Body of pancreas (tissue), 4 donors: ENCODE data around the gene DSCAM. TPM values are rescaled to one million over a fixed set of nuclear protein-coding genes. Genes with fewer than 3 reads are reported as not detected.

Source experiments
- ATAC-seq: fragments of 150-250 bp; one replicate; pipeline ENCODE4 v1.9.1; 2016
- DNase-seq, 4 donors: peaks; one replicate each; pipeline ENCODE4 v3.0.0-alpha.2; 2019
- H3K27ac ChIP-seq, 4 donors: fragments of 200-600 bp; sonication (generic); 1 replicate in 3 of 4; 2 replicates in 1 of 4; pipeline versions ENCODE4 v1.5.1 to v1.6.1; 2016 to 2019; ENCODE audit warnings: mild to moderate bottlenecking in 1 of 4, mixed read lengths in 1 of 4, moderate library complexity in 1 of 4
- H3K27me3 ChIP-seq, 2 donors: fragments of 200-600 bp; sonication (generic); one replicate each; pipeline ENCODE4 v1.6.0; 2016; ENCODE audit warnings: mild to moderate bottlenecking in 1 of 2
- H3K36me3 ChIP-seq, 2 donors: fragments of 200-600 bp; sonication (generic); replicated peaks in 1 of 2; 2 replicates each; pipeline ENCODE4 v1.5.1; 2016; ENCODE audit warnings: low read depth in 2 of 2; ENCODE audit not compliant: insufficient read depth in 1 of 2
- H3K4me1 ChIP-seq: fragments of 200-600 bp; sonication (generic); one replicate; pipeline ENCODE4 v1.6.0; 2016
- H3K4me3 ChIP-seq, 2 donors: fragments of 200-600 bp; sonication (generic); 1 replicate in 1 of 2; 2 replicates in 1 of 2; pipeline ENCODE4 v1.5.1; 2016 to 2019
- H3K9me3 ChIP-seq, 3 donors: fragments of 200-600 bp; sonication (generic); 1 replicate in 2 of 3; 2 replicates in 1 of 3; pipeline ENCODE4 v1.5.1; 2016
- CTCF ChIP-seq, 7 experiments: fragments of 450-650 bp in 4 of 7; fragments of 200-600 bp in 3 of 7; sonication (generic) in 3 of 7; IDR thresholded peaks; one replicate each; pipeline ENCODE4 v1.5.1; 2016 to 2019; ENCODE audit warnings: antibody characterized with exemption in 7 of 7
- POLR2A ChIP-seq, 3 donors: fragments of 450-650 bp; IDR thresholded peaks; one replicate each; pipeline ENCODE4 v1.6.1; 2016; ENCODE audit warnings: antibody characterized with exemption in 3 of 3, mild to moderate bottlenecking in 2 of 3
- WGBS, 2 donors: methylation state at CpG; one replicate each; pipeline ENCODE4 v1.1.5; 2017; 5-methylcytosine and 5-hydroxymethylcytosine counted together
- intact Hi-C: fragments of 100-400 bp; cut with DNase I; formaldehyde crosslinking; loops from one replicate; pipeline ENCODE4 v1.15.1; 2023
- total RNA-seq, 2 donors: library from RNA; depleted of rRNA; stranded (reverse); fragments of >200 nt; gene quantifications; one replicate each; pipeline ENCODE4 v1.1.0, GENCODE V29; 2016

DSCAM gene
- total RNA-seq, 2 donors from 2014 or later: 0.26 TPM; not detected in 1

GRCh38 chr21:40140675-40141074 lies 706.3 kb downstream of the DSCAM start:
- Histone ChIP-seq H3K27me3 (no peaks in the 10 kb centered on the region), H3K4me1 (no peaks in the 10 kb centered on the region), H3K9me3 (no peaks in the 10 kb centered on the region), H3K36me3 (no peaks in the 10 kb centered on the region), H3K4me3 (no peak overlapping the region), H3K27ac (no peak overlapping the region)
- DNase-seq (no peak), ATAC-seq (no peak)
- intact Hi-C loops: loop anchor here (5.0 kb wide), 1 partner anchor 247 kb away; no protein-coding TSS in a partner anchor
- TF ChIP-seq POLR2A (IDR thresholded peaks at IDR 0.05): no peak
- TF ChIP-seq CTCF (IDR thresholded peaks at IDR 0.05): no peak
- 64 to 71% methylated on average over 2 to 3 of the region's 3 CpGs for WGBS, 2 donors

- intact Hi-C loops: loop anchor here (5.0 kb wide), 1 partner anchor 248 kb away; no protein-coding TSS in a partner anchor
- H3K4me1 ChIP-seq: no peaks in the 10 kb centered on the region
- H3K36me3 ChIP-seq: no peaks in the 10 kb centered on the region
- no peak overlapping the region for H3K27ac ChIP-seq
- no peak for TF ChIP-seq CTCF (IDR thresholded peaks at IDR 0.05)
- TF ChIP-seq POLR2A (IDR thresholded peaks at IDR 0.05): no peak
- H3K27me3 ChIP-seq: no peaks in the 10 kb centered on the region
- WGBS, 2 donors: 57 to 59% methylated on average over 5 of the region's 5 CpGs
- ATAC-seq (no peak), DNase-seq (no peak)
- no peak overlapping the region for H3K4me3 ChIP-seq
- H3K9me3 ChIP-seq: no peaks in the 10 kb centered on the region
These were observed 707.3 kb downstream of the DSCAM start for GRCh38 chr21:40139636-40140035.

GRCh38 chr21:40136571-40136970 lies 710.4 kb downstream of the DSCAM start:
- WGBS, 2 donors: 84 to 86% methylated on average over 7 of the region's 7 CpGs
- intact Hi-C loops: no loop called here
- Histone ChIP-seq H3K9me3 (no peaks in the 10 kb centered on the region), H3K27ac (no peak overlapping the region), H3K36me3 (no peaks in the 10 kb centered on the region), H3K27me3 (no peaks in the 10 kb centered on the region), H3K4me3 (no peak overlapping the region), H3K4me1 (no peaks in the 10 kb centered on the region)
- TF ChIP-seq POLR2A (IDR thresholded peaks at IDR 0.05): no peak
- TF ChIP-seq CTCF (IDR thresholded peaks at IDR 0.05): no peak
- ATAC-seq (no peak), DNase-seq (no peak)

GRCh38 chr21:40134731-40135492 lies 712.0 kb downstream of the DSCAM start:
- no peak for TF ChIP-seq POLR2A (IDR thresholded peaks at IDR 0.05)
- no peak for TF ChIP-seq CTCF (IDR thresholded peaks at IDR 0.05)
- Histone ChIP-seq H3K27ac (no peak overlapping the region), H3K27me3 (no peaks in the 10 kb centered on the region), H3K4me1 (no peaks in the 10 kb centered on the region), H3K4me3 (no peak overlapping the region), H3K36me3 (no peaks in the 10 kb centered on the region), H3K9me3 (no peaks in the 10 kb centered on the region)
- ATAC-seq (no peak), DNase-seq (no peak)
- intact Hi-C loops: no loop called here
- WGBS, 2 donors: 74 to 76% methylated on average over 9 of the region's 9 CpGs

- TF ChIP-seq POLR2A (IDR thresholded peaks at IDR 0.05): no peak
- no peak for TF ChIP-seq CTCF (IDR thresholded peaks at IDR 0.05)
- ATAC-seq: no peak
- 80 to 88% methylated on average over 3 of the region's 3 CpGs for WGBS, 2 donors
- Histone ChIP-seq H3K4me1 (no peaks in the 10 kb centered on the region), H3K36me3 (no peaks in the 10 kb centered on the region), H3K4me3 (no peak overlapping the region), H3K9me3 (no peaks in the 10 kb centered on the region), H3K27ac (no peak overlapping the region), H3K27me3 (no peaks in the 10 kb centered on the region)
- intact Hi-C loops: no loop called here
- no peak for DNase-seq
These were observed 716.5 kb downstream of the DSCAM start for GRCh38 chr21:40130476-40130875.
